NCI-H2227 treated with DMSO at 0.1 percent for 48 hours (cell line): ENCODE results near the gene SLC22A3.

Experiments
- DNase-seq: peaks from one replicate; lab custom pipeline; 2025; lab: John Stamatoyannopoulos, UW

The SLC22A3 gene

GRCh38 chr6:160417550-160417949 lies 69.4 kb downstream of the SLC22A3 start:
- no peak for DNase-seq

- DNase-seq = no peak
These were observed 70.2 kb downstream of the SLC22A3 start for GRCh38 chr6:160418370-160418769.

GRCh38 chr6:160419488-160419887 lies 71.3 kb downstream of the SLC22A3 start:
- DNase-seq = no peak

GRCh38 chr6:160420253-160420968 lies 72.2 kb downstream of the SLC22A3 start:
- DNase-seq = no peak

- DNase-seq = no peak
These were observed 72.9 kb downstream of the SLC22A3 start for GRCh38 chr6:160420969-160421556.

GRCh38 chr6:160421854-160422253 lies 73.7 kb downstream of the SLC22A3 start:
- no peak for DNase-seq

DNA sequence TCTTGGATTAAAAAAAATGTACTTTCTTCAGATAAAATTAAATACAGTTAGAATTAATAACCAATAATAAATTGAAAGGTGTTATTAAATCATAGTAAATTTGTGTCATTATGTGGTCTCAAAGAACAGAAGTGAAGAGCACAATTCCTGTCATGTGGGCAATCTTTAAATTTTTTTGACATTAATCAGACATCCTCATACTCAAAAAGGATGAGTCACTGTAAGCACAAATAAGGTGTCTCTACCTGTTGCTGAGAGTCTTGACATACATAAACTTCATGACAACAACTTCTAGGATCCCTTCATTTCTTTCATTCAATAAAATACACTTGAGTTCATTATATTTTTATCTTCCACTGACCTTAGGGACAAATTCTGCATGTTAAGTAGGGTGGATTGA lies 76.1 kb downstream of the SLC22A3 start:
- DNase-seq = no peak

- DNase-seq = no peak
These were observed 78.0 kb downstream of the SLC22A3 start for GRCh38 chr6:160426136-160426535.

- DNase-seq = no peak
These were observed 79.3 kb downstream of the SLC22A3 start for GRCh38 chr6:160427312-160428068.

DNA sequence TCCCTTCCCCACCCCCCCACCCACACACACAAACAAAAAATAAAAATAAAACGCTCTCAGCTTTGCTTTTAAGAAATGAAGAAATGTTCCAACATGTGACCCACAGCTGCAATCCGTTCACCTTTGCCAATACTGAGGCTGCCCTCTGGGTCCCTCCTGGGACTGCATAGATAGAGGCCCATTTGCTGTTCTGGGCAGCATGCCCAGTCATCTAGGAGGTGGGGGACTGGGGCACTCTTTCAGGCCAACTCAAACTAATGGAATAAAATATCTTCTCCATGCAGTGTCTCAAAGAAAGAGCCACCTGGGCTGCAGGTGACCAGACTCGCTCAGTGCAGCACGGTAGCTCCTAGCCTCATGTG lies 79.9 kb downstream of the SLC22A3 start:
- no peak for DNase-seq

- no peak for DNase-seq
These were observed 80.8 kb downstream of the SLC22A3 start for GRCh38 chr6:160428818-160429619.

- no peak for DNase-seq
These were observed 81.4 kb downstream of the SLC22A3 start for GRCh38 chr6:160429620-160429895.

DNA sequence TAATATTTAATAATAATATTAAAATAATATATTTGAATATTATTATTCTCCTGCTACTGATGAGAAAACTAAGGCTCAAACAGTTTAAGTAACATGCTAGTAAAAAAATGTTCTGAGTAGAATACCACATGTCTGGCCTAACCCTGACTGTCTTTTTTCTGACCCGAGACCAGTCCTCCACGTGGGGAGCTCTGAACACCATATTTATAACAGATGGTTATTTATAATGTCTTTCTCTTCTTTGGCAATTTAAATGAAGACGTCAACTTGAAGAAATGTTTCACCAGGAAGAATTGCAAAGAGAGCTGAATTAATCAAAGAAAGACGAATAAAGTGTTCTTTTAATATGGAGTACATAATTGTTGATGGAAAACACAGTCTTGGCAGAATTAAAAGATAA lies 82.0 kb downstream of the SLC22A3 start:
- no peak for DNase-seq

- no peak for DNase-seq
These were observed 82.6 kb downstream of the SLC22A3 start for GRCh38 chr6:160430751-160431150.

DNA sequence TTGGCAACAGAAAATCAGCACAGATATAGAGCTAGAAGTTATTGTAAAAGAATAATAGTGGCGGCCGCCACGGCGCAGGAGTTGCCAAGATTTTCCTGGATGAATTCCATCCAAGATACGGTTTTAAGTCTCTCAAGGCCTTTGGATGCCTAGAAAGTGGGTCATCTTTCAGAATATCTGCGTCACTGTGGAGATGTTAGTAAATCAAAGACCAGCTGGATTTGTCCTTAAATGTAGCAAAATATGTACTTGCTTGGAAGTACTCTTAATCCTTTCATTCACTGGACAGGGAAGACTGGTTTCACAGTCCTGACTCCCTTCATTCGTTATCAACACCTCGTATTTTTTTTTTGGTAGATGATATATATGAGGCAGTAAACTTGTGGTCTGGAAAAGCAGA lies 83.0 kb downstream of the SLC22A3 start:
- no peak for DNase-seq

DNA sequence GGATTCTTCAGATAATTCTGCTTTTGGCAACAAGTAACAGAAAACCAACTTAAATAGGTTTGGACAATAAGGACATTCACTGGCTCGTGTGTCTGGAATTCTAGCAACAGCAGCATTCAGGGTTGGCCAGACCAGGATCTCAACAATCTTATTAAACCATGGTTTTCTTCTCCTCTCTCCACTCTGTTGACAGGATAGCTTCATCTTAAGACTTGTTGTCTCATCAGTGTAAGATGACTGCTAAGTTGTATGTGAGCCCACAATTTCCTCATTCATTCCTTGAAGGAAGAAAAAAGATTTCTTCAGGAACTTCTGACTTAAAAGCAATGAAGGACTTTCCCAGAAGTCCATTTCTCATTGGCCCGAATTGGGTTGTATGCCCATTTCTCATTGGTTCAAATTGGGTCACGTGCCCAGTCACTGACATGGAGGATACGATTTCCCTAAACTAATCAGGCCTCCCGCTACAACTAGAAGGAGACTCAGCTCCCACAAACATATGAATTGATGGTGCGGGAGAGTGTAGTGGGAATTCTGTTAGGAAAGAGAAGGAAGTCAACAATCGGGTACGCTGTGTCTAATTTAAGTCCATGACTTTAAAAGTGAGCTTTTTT lies 83.7 kb downstream of the SLC22A3 start:
- no peak for DNase-seq

DNA sequence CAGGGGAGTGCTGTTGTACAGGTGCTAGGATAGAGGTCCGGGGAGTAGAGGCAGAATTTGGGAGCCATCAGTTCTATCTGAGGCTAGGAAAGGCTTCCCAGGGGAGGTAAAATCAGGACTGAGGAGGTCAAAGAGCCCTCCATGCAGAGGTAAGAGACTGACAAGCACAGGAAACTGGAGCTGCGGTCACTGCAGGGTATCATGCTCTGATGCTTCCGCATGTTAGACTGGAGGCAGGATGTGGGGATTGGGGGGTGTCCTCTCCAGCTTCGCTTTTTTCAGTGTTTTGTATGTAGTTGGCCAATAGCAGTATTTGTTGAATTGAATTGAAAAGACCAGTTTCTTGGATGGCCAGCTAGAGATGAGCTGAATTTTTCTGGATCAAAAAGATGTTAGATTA lies 87.8 kb downstream of the SLC22A3 start:
- DNase-seq = no peak

GRCh38 chr6:160437154-160437553 lies 89.0 kb downstream of the SLC22A3 start:
- no peak for DNase-seq

DNA sequence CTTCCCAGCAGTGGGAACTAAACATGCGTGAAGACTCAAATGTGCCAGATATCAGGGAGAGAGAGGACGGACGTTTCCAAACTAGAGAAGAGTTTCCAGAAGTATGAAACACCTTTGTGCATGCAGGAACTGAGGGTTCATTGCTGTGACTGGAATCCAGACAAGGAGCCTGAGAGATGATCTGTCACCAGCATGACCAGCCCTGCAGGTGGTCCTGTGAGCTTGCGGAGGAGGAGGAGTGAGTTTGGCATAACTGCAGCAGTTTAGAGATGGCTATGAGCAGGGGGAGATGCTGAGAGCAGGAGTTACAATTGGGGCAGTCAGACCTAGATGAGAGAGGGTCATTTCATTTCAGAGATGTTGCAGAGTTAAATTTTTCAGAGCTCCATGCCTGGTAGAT lies 89.6 kb downstream of the SLC22A3 start:
- no peak for DNase-seq

GRCh38 chr6:160438481-160438880 lies 90.3 kb downstream of the SLC22A3 start:
- DNase-seq = no peak

- DNase-seq = no peak
These were observed 91.6 kb downstream of the SLC22A3 start for GRCh38 chr6:160439751-160440150.

- no peak for DNase-seq
These were observed 94.0 kb downstream of the SLC22A3 start for GRCh38 chr6:160442151-160442550.
